ENCODE results near the gene DTNA.
"Not testable (repeated sequence)": the region's sequence is repeated elsewhere in the genome, so short reads cannot be mapped to it uniquely, and the experiment has no call there.

The DTNA gene

GRCh38 chr18:34726286-34727004, 16.3 kb downstream of the DTNA start:
- no peak for DNase-seq

DNA sequence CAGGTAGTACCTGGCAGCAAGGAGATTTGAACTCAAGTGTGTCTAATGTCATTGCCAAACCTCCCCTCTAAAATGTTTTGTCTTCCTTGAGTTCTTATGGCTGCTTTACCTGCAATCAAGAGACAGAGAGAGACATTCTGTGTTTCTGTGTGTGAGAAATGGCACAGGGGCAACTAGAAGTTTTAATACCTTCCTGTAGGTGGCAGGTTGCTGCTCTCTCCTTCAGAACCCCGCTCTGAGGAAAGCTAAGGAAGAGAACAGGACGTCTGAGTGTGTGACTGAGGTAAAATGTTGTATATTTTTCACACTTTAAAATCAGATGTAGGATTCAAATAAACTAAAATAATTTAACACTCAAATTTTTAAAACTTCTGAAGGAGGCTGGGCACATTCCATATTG, 19.2 kb downstream of the DTNA start:
- DNase-seq: no peak

DNA sequence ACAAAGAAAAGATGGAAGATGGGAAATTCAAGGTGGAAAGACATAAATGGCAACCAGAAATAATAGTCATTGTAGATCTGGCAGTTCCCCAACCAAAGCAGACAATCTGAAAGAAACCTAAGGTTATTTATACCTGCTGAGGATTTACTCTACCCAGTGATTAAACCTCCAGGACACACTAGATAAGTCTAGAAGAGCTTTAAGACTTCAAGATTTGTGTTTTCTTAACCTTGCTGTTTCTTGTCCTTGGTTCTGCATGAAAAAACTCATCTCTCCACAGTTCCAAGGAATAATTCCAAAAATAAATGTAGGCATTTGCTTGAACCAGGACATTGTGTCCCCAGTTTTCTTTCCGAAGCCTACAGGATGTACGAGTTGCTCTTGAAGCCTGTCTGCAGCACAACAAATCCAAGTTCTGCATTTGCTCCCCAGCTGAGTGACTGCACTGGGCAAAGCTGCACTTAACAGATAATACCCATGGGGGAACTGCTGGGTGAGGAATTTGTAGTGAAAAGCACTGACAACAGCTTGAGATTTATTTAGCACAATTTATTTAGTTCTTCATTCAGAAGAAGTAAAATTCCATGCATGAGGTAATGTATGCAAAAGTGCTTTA, 19.8 kb downstream of the DTNA start:
- no peak for DNase-seq

- no peak for DNase-seq
Measured at GRCh38 chr18:34730774-34731173, 20.7 kb downstream of the DTNA start.

- DNase-seq: no peak
Measured at GRCh38 chr18:34734056-34734455, 24.0 kb downstream of the DTNA start.

DNA sequence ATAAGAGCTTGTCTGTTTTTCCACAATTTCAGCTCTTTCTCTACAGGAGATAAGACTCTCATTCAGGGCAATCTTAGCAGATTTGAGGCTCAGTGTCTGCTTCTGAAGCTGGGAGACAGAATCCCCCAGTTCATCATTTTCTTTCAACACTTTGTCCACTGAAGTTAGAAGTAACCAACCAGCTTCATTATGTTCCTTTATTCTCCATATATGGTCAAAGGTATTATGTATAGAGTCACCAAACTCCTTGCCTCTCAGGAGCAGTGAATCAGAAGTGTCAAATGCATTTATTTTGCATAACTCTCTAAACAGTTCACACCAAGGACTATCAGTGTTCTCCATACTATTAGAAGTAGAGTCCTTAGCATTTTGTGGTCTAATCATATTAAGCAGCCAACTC, 24.4 kb downstream of the DTNA start:
- not testable (repeated sequence) for DNase-seq

- DNase-seq: no peak
Measured at GRCh38 chr18:34738175-34738894, 28.2 kb downstream of the DTNA start.

GRCh38 chr18:34740101-34740500, 30.0 kb downstream of the DTNA start:
- DNase-seq: no peak

GRCh38 chr18:34740724-34741123, 30.6 kb downstream of the DTNA start:
- DNase-seq: no peak

DNA sequence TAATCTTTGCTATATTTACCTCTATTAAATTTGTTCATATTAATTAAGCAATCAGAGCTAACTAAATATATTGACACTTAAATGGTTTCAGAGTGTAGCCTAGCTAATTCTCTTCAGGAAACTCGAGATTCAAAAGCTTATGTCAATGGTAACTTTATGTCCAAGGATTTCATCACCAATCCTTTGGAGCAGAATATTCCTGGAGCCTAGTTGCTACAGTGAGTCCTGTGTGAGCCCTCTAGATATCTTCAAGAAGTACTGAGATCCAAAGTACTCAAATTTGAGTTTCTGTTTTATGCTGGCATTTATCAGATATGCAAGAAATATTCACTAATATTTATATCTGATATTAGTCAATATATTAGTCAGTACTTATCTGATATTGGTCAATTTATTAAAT, 31.3 kb downstream of the DTNA start:
- DNase-seq: no peak

- DNase-seq: no peak
Measured at GRCh38 chr18:34742891-34743341, 32.8 kb downstream of the DTNA start.

- no peak for DNase-seq
Measured at GRCh38 chr18:34744569-34744968, 34.5 kb downstream of the DTNA start.

DNA sequence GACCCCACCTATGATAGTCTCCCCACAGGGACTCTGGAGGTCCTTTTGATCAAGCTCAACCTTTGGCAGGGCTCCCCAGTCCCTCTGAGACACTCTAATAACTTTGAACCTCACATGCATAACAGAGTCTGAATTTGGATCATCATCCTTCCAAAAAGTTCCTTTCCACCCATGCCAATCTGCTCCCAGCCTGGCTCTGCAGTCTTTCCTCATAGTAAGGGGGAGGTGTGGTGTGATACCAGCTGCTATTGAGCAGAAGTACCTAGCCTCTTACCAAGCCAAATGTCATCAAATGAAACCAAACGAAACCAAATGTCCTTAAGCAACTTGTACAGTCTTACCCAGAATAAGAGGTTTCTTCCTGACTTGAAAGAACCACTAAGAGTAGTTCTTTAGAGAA, 36.5 kb downstream of the DTNA start:
- DNase-seq: no peak

DNA sequence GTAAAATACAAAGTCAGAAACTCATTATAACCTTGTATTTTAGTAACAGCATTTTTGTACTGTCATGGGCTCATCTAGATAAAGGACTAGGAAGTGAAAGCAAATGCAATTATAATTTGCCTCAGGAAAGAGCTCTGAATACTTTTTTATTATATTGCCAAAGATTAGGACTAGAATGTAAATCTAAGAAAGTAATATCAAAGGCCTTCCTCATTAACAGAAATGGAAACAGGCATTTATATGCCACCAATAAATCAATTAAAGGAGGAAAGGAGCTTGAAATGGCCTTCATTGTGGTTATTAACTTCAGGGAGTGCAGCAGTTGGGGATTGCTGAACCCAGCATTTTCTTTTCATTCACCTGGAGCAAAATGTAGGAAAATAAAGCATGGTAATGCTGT, 39.6 kb downstream of the DTNA start:
- no peak for DNase-seq

DNA sequence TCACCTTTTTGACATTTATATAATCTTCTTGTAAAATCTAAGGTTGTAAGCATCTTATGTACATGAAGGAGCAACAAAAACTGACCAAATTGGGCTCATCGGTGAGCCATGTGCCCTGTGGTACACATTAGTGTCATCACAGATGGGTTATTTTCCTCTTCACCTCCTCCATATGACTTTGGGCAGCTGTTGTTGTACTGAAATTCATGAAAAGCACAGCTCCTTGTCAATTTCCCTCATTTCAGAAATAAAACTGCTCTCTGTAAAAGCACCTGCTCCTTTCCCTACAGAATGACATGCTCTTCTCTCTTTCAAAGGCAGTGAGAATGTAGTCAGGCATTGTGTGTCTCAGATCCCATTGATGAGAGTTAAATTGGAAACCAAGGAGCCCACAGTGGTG, 42.0 kb downstream of the DTNA start:
- no peak for DNase-seq

- DNase-seq: no peak
Measured at GRCh38 chr18:34754300-34754699, 44.2 kb downstream of the DTNA start.

DNA sequence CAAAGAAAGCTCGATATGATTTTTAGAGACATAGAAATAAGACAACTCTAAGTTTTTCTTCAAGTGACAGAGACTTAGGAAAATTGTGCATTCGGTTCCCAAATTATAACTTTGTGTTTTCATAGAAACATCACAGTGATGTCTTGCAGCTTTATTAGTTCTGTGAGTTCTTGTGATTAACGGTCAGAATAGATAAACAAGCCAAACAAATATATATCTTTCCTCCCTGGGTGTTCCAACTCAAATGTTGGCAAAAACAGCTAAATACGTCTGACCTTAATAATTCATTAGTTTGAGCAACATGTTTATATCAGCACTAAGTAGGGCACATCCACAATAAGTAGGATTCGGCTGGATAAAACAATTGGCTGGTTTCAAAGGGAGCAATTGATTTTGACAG, 47.6 kb downstream of the DTNA start:
- no peak for DNase-seq

DNA sequence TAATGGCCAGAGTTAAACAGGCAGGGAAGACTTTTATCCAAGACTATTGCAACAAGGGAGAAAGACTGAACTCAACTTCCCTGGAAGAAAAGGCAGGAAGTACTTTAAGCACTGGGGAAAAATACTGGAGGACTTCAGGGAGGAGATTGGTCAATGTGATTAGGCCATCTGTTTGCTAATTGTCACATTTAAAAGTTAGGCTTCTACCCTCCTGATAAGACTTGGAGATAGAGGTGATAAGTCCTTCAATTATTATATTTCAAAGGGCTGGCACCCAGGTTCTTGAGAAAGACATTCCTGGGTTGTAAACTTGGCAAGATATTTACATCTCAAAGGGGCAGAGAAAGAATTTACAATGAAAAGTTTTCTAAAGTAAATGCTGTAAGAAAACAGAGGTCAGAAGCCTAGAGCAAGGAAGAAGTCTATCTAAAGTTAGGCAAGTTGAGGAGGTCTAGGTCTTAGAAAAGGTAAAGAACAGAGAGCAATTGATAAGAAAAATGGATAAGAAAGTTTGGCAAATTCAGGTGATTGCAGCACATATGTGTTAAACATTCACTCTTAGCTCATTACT, 48.4 kb downstream of the DTNA start:
- DNase-seq: no peak

GRCh38 chr18:34760444-34760843, 50.3 kb downstream of the DTNA start:
- no peak for DNase-seq

DNA sequence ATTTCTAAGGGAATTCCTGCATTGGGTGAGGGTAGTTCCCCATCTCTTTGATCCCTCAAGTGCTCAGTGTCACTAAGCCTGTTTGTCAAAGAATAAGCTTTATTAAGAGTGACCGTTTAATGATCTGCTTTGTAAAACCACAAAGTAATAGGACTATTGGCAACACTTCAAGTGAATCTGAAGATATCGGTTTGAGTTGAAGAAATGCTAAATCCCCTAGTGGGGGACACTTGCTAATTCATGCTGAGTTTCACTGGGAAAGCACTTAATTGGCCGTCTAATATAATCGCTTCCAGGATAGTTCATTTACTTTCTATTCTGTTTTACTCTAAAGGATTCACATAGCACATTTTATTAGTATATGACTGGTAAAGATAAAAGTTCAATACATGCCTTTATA, 54.4 kb downstream of the DTNA start:
- DNase-seq: no peak

GRCh38 chr18:34767601-34768027, 57.5 kb downstream of the DTNA start:
- no peak for DNase-seq

GRCh38 chr18:34771958-34772357, 61.9 kb downstream of the DTNA start:
- DNase-seq: no peak

DNA sequence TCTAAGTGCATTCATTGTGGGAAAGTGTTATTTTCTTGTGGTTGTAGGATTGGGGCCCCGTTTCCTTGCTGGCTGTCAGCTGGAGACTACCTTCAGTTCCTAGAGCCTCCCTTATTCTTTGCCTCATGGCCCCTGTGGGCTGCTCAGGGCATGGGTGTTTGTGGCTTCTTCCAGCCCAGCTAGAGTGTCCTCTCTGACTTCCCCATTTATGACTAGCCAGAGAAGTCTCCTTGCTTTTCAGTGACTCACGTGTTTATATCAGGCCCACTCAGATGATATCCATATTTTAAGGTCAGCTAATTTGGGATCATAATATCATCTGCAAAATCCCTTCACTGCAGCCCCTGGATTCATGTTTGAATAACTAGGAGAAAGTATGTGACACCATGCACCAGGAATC, 62.8 kb downstream of the DTNA start:
- no peak for DNase-seq

- DNase-seq: no peak
Measured at GRCh38 chr18:34773378-34773777, 63.3 kb downstream of the DTNA start.
